HCT116 (cell line): ENCODE data around the gene MINDY4. TPM values are rescaled to one million over a fixed set of nuclear protein-coding genes. Genes with fewer than 3 reads are reported as not detected.

ENCODE experiments used
- ATAC-seq: fragments of 200-7000 bp; cut with Tn5 transposase; 2 replicates; pipeline ENCODE4 v1.9.1; 2020; ENCODE audit warnings: mild to moderate bottlenecking, moderate library complexity
- BruUV-seq: library from RNA; stranded (reverse); fragments of 400-500 nt; replicated peaks from 2 replicates; lab custom pipeline; 2021; lab: Mats Ljungman, UMichigan
- CTCF ChIA-PET: fragments of 300-600 bp; sonication (Branson Sonifier 250); formaldehyde crosslinking; loops from one replicate; lab custom pipeline; 2021; ENCODE audit warnings: antibody characterized with exemption; lab: Charles Lee
- POLR2A ChIA-PET: fragments of 300-600, 350-600 bp; sonication (Branson Sonifier 250); formaldehyde crosslinking; loops from one replicate; lab custom pipeline; 2021; ENCODE audit warnings: antibody characterized with exemption; lab: Charles Lee
- RAD21 ChIA-PET, 2 experiments: fragments of 300-600 bp; sonication (Branson Sonifier 250); formaldehyde crosslinking; loops; one replicate each; lab custom pipeline; 2023; ENCODE audit warnings: low total read pairs in 2 of 2; ENCODE audit not compliant: uncharacterized antibody in 2 of 2, unreplicated experiment in 2 of 2, low non-redundant PET in 1 of 2; lab: Charles Lee
- DNase-seq: peaks from one replicate; pipeline ENCODE4 v3.0.0-alpha.2; 2010; ENCODE audit warnings: low read depth, low spot score
- H2AFZ ChIP-seq: fragments of 200-600 bp; shearing (Covaris generic), sonication (generic); 2 replicates; pipeline ENCODE4 v1.6.1; 2017; ENCODE audit warnings: low read depth, mixed run types, mixed read lengths, antibody characterized with exemption, low read length; ENCODE audit not compliant: poor library complexity, severe bottlenecking
- H3K27ac ChIP-seq: 2 replicates; pipeline ENCODE4 v1.5.1; 2012; ENCODE audit warnings: low read depth, low read length
- H3K27me3 ChIP-seq: fragments of 200-600 bp; sonication (generic); 2 replicates; pipeline ENCODE4 v1.6.1; 2016; ENCODE audit warnings: mixed run types, low read length, mixed read lengths; ENCODE audit not compliant: insufficient read depth
- H3K36me3 ChIP-seq, 2 experiments: fragments of 200-500 bp in 1 of 2; fragments of 200-600 bp in 1 of 2; sonication (Bioruptor generic) in 1 of 2; sonication (generic) in 1 of 2; 2 replicates each; pipeline versions ENCODE4 v1.5.1 to v1.6.1; 2014 to 2016; ENCODE audit warnings: low read length in 2 of 2, inconsistent platforms in 1 of 2, mixed read lengths in 1 of 2, mixed run types in 1 of 2; ENCODE audit not compliant: insufficient read depth in 2 of 2, control insufficient read depth in 1 of 2
- H3K4me1 ChIP-seq, 2 experiments: fragments of 200-600 bp in 1 of 2; sonication (generic) in 1 of 2; 2 replicates each; pipeline versions ENCODE4 v1.5.1 to v1.6.1; 2012 to 2017; ENCODE audit warnings: low read length in 2 of 2, inconsistent platforms in 1 of 2, mild to moderate bottlenecking in 1 of 2, mixed read lengths in 1 of 2, mixed run types in 1 of 2, moderate library complexity in 1 of 2; ENCODE audit not compliant: insufficient read depth in 2 of 2, control insufficient read depth in 1 of 2
- H3K4me2 ChIP-seq: fragments of 200-600 bp; sonication (generic); 2 replicates; pipeline ENCODE4 v1.6.1; 2017; ENCODE audit warnings: mixed run types, low read length, mixed read lengths
- H3K4me3 ChIP-seq, 2 experiments: fragments of 200-600 bp in 1 of 2; sonication (generic) in 1 of 2; replicated peaks in 1 of 2; 2 replicates each; pipeline ENCODE4 v1.5.1; 2011 to 2016; ENCODE audit warnings: low read length in 2 of 2, control low read depth in 1 of 2, low read depth in 1 of 2, mild to moderate bottlenecking in 1 of 2, mixed read lengths in 1 of 2, mixed run types in 1 of 2
- H3K79me2 ChIP-seq: fragments of 200-600 bp; sonication (generic); 2 replicates; pipeline ENCODE4 v1.6.1; 2017; ENCODE audit warnings: mild to moderate bottlenecking, mixed run types, low read length, moderate library complexity, mixed read lengths; ENCODE audit not compliant: insufficient read depth
- H3K9ac ChIP-seq: fragments of 200-600 bp; sonication (generic); 2 replicates; pipeline ENCODE4 v1.6.1; 2016; ENCODE audit warnings: low read length, mixed read lengths
- H3K9me2 ChIP-seq: fragments of 200-600 bp; sonication (generic), shearing (Covaris generic); 2 replicates; pipeline ENCODE4 v1.6.1; 2017; ENCODE audit warnings: mixed run types, mild to moderate bottlenecking, moderate library complexity; ENCODE audit not compliant: insufficient read depth
- H3K9me3 ChIP-seq, 2 experiments: fragments of 200-500 bp in 1 of 2; fragments of 200-600 bp in 1 of 2; sonication (Bioruptor generic) in 1 of 2; sonication (generic) in 1 of 2; 2 replicates each; pipeline ENCODE4 v1.6.1; 2014 to 2017; ENCODE audit warnings: low read length in 2 of 2, mixed read lengths in 2 of 2, inconsistent platforms in 1 of 2, low read depth in 1 of 2, mild to moderate bottlenecking in 1 of 2, mixed run types in 1 of 2, moderate library complexity in 1 of 2; ENCODE audit not compliant: control insufficient read depth in 1 of 2, insufficient read depth in 1 of 2
- H4K20me1 ChIP-seq: fragments of 200-600 bp; sonication (generic), shearing (Covaris generic); 2 replicates; pipeline ENCODE4 v1.6.1; 2017; ENCODE audit warnings: mixed run types, mild to moderate bottlenecking, moderate library complexity; ENCODE audit not compliant: insufficient read depth
- ELF1 ChIP-seq: IDR thresholded peaks from 2 replicates; pipeline ENCODE4 v1.6.1; 2012; ENCODE audit warnings: low read depth, borderline replicate concordance
- FOSL1 ChIP-seq: IDR thresholded peaks from 2 replicates; pipeline ENCODE4 v1.6.1; 2012; ENCODE audit warnings: low read depth
- JUND ChIP-seq: IDR thresholded peaks from 2 replicates; pipeline ENCODE4 v1.6.1; 2012
- POLR2A ChIP-seq: IDR thresholded peaks from 2 replicates; pipeline ENCODE4 v1.7.0; 2011; ENCODE audit warnings: borderline replicate concordance; ENCODE audit not compliant: insufficient read depth, insufficient read length; ENCODE audit errors: extremely low read depth
- POLR2AphosphoS5 ChIP-seq: IDR thresholded peaks from 2 replicates; pipeline ENCODE4 v1.6.1; 2011; ENCODE audit warnings: mild to moderate bottlenecking, low read depth, low read length, moderate library complexity
- RAD21 ChIP-seq: IDR thresholded peaks from 2 replicates; pipeline ENCODE4 v1.6.1; 2012; ENCODE audit warnings: low read depth, mild to moderate bottlenecking
- SIN3A ChIP-seq: IDR thresholded peaks from 2 replicates; pipeline ENCODE4 v1.6.1; 2012; ENCODE audit warnings: low read depth
- SRF ChIP-seq: IDR thresholded peaks from 2 replicates; pipeline ENCODE4 v1.6.1; 2012; ENCODE audit warnings: low read depth
- TCF7L2 ChIP-seq: IDR thresholded peaks from 2 replicates; pipeline ENCODE4 v1.7.0; 2011; ENCODE audit warnings: borderline replicate concordance, inconsistent platforms; ENCODE audit not compliant: insufficient read depth, insufficient read length; ENCODE audit errors: extremely low read depth
- YY1 ChIP-seq: IDR thresholded peaks from 2 replicates; pipeline ENCODE4 v1.6.1; 2011; ENCODE audit warnings: low read length, low read depth, moderate library complexity, mild to moderate bottlenecking; ENCODE audit not compliant: insufficient replicate concordance; ENCODE audit errors: extremely low read depth
- ZFX ChIP-seq: fragments of 450-650 bp; IDR thresholded peaks from 2 replicates; pipeline ENCODE4 v1.6.1; 2017
- ZNF274 ChIP-seq: fragments of 200-500 bp; sonication (Bioruptor generic); IDR thresholded peaks from 2 replicates; pipeline ENCODE4 v1.6.1; 2014; ENCODE audit warnings: mild to moderate bottlenecking, low read depth, low read length, inconsistent platforms
- intact Hi-C: fragments of 100-400 bp; cut with micrococcal nuclease; formaldehyde crosslinking; loops from 2 replicates; pipeline ENCODE4 v1.10.0; 2022
- total RNA-seq: library from RNA; stranded (reverse); gene quantifications from one replicate; pipeline ENCODE4 v1.2.1, GENCODE V29; 2021; ENCODE audit not compliant: unreplicated experiment
- TF ChIP-seq, protein P1 (sequence below): IDR thresholded peaks from 2 replicates; pipeline ENCODE4 v1.6.1; 2012
- TF ChIP-seq, protein P2 (sequence below): IDR thresholded peaks from 2 replicates; pipeline ENCODE4 v1.6.1; 2012; ENCODE audit warnings: low read depth
- TF ChIP-seq, protein P3 (sequence below), 3 experiments: fragments of 200-600 bp in 1 of 3; sonication (generic) in 1 of 3; IDR thresholded peaks in 2 of 3; conservative IDR thresholded peaks in 1 of 3; 2 replicates each; pipeline ENCODE4 v1.5.1; 2012 to 2017; ENCODE audit warnings: low read depth in 2 of 3, low read length in 2 of 3, antibody characterized with exemption in 1 of 3, borderline replicate concordance in 1 of 3, control low read depth in 1 of 3, mild to moderate bottlenecking in 1 of 3, mixed read lengths in 1 of 3, mixed run types in 1 of 3, moderate library complexity in 1 of 3; ENCODE audit not compliant: insufficient read depth in 1 of 3
- TF ChIP-seq, protein P4 (sequence below): IDR thresholded peaks from 2 replicates; pipeline ENCODE4 v1.6.1; 2012

The MINDY4 gene
- total RNA-seq, 1 experiment from 2014 or later: 6.1 TPM

DNA sequence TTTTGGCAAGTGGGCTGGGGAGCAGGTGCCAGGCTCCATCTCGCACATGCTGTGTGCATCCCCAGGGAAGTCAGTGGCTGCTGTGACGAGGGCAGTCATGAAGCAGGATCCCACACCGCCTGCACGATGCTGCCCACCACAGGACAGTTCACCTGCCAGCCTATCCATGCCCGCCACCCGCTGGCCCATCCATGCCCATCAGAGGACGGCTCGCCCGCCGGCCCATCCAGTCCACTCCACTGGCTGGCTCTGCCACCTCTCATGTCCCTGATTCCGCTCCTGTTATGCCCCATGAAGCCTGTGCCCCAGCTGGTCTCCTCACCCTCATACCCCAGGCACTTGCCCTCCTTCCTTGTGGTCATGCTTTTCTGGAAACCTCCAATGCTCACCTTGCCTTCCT lies 37.5 kb upstream of the MINDY4 start:
- Histone ChIP-seq H4K20me1 (no peaks in the 10 kb centered on the region), H3K4me1 (no peaks in the 10 kb centered on the region), H3K4me3 (no peak overlapping the region), H3K9ac (no peak overlapping the region), H3K36me3 (no peaks in the 10 kb centered on the region), H3K9me2 (no peaks in the 10 kb centered on the region), H3K4me2 (no peak overlapping the region), H3K79me2 (no peaks in the 10 kb centered on the region), H2AFZ (no peak overlapping the region), H3K27ac (no peak overlapping the region), H3K27me3 (peaks cover 11% of the 10 kb centered on the region; the same call in 1 of the 2 replicates), H3K9me3 (no peaks in the 10 kb centered on the region)
- CTCF ChIA-PET: no interaction called here
- intact Hi-C loops: no loop called here
- no TSS peak for BruUV-seq
- no peak for ATAC-seq
- POLR2A ChIA-PET: no interaction called here
- TF ChIP-seq POLR2AphosphoS5: no peak
- no peak for TF ChIP-seq FOSL1
- TF ChIP-seq YY1: no peak
- TF ChIP-seq RAD21: no peak
- no peak for TF ChIP-seq ZFX
- DNase-seq: no peak
- RAD21 ChIA-PET: no interaction called here

DNA sequence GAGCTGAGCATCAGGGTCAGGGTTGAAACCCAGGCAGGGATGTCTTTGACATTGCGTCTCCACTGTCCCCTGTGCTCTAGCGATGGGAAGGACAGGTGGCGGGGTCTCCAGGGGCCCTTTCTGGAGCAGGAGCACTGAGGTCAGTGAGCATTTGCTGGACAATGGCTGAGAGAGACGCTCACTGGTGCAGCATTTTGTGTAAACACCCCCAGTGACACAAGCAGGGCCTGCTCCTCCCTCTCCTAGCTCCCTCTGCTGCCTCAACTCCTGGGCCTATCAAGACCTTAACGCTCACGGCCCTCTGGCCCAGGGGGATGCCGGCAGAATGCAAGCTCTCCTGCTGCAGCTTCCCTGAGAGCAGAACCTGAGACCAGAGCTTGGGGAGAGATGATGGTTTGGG lies 36.7 kb upstream of the MINDY4 start:
- H3K9ac ChIP-seq: no peak overlapping the region
- no peaks in the 10 kb centered on the region for H3K79me2 ChIP-seq
- no peak overlapping the region for H3K4me3 ChIP-seq
- no peak overlapping the region for H2AFZ ChIP-seq
- ChIA-PET RAD21 (no interaction called here), POLR2A (no interaction called here), CTCF (no interaction called here)
- no TSS peak for BruUV-seq
- H3K9me2 ChIP-seq: no peaks in the 10 kb centered on the region
- H3K4me2 ChIP-seq: no peak overlapping the region
- DNase-seq (no peak), ATAC-seq (no peak)
- no peaks in the 10 kb centered on the region for H3K9me3 ChIP-seq
- no peaks in the 10 kb centered on the region for H3K4me1 ChIP-seq
- intact Hi-C loops: no loop called here
- no peaks in the 10 kb centered on the region for H4K20me1 ChIP-seq
- 0 out of 2 replicates have a peak, but pooled peaks cover 11% of the 10 kb centered on the region for H3K27me3 ChIP-seq
- no peak overlapping the region for H3K27ac ChIP-seq
- no peaks in the 10 kb centered on the region for H3K36me3 ChIP-seq
- TF ChIP-seq YY1: no peak
- TF ChIP-seq ZNF274: no peak
- TF ChIP-seq, protein P1, sequence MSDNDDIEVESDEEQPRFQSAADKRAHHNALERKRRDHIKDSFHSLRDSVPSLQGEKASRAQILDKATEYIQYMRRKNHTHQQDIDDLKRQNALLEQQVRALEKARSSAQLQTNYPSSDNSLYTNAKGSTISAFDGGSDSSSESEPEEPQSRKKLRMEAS: no peak
- TF ChIP-seq ELF1: no peak
- TF ChIP-seq, protein P2, sequence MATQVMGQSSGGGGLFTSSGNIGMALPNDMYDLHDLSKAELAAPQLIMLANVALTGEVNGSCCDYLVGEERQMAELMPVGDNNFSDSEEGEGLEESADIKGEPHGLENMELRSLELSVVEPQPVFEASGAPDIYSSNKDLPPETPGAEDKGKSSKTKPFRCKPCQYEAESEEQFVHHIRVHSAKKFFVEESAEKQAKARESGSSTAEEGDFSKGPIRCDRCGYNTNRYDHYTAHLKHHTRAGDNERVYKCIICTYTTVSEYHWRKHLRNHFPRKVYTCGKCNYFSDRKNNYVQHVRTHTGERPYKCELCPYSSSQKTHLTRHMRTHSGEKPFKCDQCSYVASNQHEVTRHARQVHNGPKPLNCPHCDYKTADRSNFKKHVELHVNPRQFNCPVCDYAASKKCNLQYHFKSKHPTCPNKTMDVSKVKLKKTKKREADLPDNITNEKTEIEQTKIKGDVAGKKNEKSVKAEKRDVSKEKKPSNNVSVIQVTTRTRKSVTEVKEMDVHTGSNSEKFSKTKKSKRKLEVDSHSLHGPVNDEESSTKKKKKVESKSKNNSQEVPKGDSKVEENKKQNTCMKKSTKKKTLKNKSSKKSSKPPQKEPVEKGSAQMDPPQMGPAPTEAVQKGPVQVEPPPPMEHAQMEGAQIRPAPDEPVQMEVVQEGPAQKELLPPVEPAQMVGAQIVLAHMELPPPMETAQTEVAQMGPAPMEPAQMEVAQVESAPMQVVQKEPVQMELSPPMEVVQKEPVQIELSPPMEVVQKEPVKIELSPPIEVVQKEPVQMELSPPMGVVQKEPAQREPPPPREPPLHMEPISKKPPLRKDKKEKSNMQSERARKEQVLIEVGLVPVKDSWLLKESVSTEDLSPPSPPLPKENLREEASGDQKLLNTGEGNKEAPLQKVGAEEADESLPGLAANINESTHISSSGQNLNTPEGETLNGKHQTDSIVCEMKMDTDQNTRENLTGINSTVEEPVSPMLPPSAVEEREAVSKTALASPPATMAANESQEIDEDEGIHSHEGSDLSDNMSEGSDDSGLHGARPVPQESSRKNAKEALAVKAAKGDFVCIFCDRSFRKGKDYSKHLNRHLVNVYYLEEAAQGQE: no peak
- no peak for TF ChIP-seq SRF
- TF ChIP-seq ZFX: no peak
- TF ChIP-seq JUND: no peak
- no peak for TF ChIP-seq POLR2AphosphoS5
- TF ChIP-seq FOSL1: no peak
- TF ChIP-seq, protein P3, sequence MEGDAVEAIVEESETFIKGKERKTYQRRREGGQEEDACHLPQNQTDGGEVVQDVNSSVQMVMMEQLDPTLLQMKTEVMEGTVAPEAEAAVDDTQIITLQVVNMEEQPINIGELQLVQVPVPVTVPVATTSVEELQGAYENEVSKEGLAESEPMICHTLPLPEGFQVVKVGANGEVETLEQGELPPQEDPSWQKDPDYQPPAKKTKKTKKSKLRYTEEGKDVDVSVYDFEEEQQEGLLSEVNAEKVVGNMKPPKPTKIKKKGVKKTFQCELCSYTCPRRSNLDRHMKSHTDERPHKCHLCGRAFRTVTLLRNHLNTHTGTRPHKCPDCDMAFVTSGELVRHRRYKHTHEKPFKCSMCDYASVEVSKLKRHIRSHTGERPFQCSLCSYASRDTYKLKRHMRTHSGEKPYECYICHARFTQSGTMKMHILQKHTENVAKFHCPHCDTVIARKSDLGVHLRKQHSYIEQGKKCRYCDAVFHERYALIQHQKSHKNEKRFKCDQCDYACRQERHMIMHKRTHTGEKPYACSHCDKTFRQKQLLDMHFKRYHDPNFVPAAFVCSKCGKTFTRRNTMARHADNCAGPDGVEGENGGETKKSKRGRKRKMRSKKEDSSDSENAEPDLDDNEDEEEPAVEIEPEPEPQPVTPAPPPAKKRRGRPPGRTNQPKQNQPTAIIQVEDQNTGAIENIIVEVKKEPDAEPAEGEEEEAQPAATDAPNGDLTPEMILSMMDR (IDR thresholded peaks at IDR 0.05 in 2 of 3, conservative IDR thresholded peaks at IDR 0.05 in 1 of 3; ENCODE audit: borderline replicate concordance in 1 of 3, insufficient read depth in 1 of 3, low read depth in 2 of 3, low read length in 2 of 3): no peak
- TF ChIP-seq POLR2A: no peak
- no peak for TF ChIP-seq SIN3A
- TF ChIP-seq, protein P4, sequence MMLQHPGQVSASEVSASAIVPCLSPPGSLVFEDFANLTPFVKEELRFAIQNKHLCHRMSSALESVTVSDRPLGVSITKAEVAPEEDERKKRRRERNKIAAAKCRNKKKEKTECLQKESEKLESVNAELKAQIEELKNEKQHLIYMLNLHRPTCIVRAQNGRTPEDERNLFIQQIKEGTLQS: no peak
- no peak for TF ChIP-seq TCF7L2
